OCI-M2 (cell line): Measurements from ENCODE around the gene FAM161A.
A peak's percentile ranks its signal among the peaks of the same experiment; 100 is the strongest.
"Not testable (repeated sequence)": the region's sequence is repeated elsewhere in the genome, so short reads cannot be mapped to it uniquely, and the experiment has no call there.

Source experiments
- DNase-seq: peaks from one replicate; lab custom pipeline; 2025; ENCODE audit not compliant: unreplicated experiment; lab: John Stamatoyannopoulos, UW

Gene FAM161A, protein sequence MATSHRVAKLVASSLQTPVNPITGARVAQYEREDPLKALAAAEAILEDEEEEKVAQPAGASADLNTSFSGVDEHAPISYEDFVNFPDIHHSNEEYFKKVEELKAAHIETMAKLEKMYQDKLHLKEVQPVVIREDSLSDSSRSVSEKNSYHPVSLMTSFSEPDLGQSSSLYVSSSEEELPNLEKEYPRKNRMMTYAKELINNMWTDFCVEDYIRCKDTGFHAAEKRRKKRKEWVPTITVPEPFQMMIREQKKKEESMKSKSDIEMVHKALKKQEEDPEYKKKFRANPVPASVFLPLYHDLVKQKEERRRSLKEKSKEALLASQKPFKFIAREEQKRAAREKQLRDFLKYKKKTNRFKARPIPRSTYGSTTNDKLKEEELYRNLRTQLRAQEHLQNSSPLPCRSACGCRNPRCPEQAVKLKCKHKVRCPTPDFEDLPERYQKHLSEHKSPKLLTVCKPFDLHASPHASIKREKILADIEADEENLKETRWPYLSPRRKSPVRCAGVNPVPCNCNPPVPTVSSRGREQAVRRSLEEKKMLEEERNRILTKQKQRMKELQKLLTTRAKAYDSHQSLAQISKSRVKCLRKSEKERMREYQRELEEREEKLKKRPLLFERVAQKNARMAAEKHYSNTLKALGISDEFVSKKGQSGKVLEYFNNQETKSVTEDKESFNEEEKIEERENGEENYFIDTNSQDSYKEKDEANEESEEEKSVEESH

DNA sequence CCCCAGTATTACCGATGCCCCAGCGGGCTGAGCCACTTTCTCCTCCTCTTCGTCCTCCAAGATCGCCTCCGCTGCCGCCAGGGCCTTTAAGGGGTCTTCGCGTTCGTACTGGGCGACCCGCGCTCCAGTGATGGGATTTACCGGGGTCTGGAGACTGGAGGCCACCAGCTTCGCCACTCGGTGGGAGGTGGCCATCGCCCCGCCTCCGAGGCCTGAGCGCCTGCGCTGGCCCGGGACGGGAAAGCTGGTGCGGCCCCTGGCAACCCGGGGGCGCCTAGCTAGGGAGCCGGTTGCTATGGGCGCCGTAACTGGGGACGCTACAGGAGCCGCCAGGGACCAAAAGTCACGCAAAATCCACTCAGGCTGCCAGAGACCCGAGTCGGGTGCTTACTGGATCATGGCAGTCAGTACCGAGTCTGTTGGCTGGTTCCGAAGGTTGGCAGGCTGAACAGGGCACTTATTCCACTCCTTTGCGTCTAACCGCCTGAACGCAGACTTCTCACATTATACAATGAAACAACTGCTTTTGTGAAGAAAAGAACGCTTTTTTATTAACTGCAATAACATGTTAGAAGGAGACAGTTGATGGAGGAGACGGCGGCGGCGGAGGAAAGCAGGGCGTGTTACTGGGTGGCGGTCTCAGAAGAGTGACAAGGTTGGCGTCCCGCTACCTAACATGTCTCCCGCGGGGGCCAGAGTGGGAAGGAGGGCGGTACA is at the start of gene FAM161A:
Gene FAM161A (minus strand): TSS at position 214 of the 717 bp plus-strand sequence. CDS start 19 bp downstream, at position 195.
- peak; percentile 73 for DNase-seq

GRCh38 chr2:61900281-61900680 is 46.4 kb upstream of the FAM161A start:
- no peak for DNase-seq

GRCh38 chr2:61898810-61899209 is 45.0 kb upstream of the FAM161A start:
- DNase-seq, result peak; percentile 41

DNA sequence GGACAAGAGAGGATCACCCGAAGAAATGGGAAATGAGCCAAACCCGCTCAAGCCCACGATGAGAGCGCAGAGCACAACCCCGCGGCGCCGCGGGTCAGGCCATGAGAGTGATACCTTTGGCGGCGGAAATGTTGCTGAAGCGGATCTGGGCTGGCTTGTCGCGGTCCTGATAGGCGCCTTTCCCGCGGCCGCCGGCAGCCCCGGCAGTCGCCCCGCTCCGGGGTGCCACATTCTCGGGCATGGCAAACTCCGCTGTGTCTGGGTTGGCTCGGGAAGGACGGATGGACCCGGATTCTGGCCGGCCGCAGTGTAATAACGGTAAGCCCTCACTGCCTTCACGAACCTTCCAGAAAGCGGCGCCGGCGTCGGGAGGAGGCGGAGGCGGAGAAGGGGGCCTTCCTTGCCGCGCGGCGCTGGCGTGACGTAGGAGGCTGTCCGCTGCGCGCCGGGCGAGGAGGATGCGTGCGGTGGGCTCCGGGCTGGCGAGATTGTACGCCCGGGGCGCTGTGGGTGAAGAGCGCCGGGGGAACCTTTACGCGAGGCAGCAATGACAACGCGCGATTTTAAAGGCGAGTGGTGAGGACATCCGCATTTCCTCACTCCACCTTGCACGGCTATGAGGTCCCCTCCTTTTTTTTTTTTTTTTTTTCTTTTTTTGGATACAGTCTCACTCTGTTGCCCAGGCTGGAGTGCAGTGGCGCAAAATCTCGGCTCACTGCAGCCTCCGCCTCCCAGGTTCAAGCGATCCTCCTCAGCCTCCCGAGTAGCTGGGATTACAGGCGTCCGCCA is 34.6 kb upstream of the FAM161A start, which contains the start of gene CCT4:
Gene CCT4 (minus strand): TSS at position 390 of the 789 bp plus-strand sequence. CDS start 149 bp downstream, at position 241.
- DNase-seq, result peak; percentile 45

- no peak for DNase-seq
Observed at GRCh38 chr2:61887717-61888266, 33.9 kb upstream of the FAM161A start.

- no peak for DNase-seq
Observed at GRCh38 chr2:61885896-61886603, 32.2 kb upstream of the FAM161A start.

GRCh38 chr2:61882850-61883249 is 29.0 kb upstream of the FAM161A start:
- no peak for DNase-seq

DNA sequence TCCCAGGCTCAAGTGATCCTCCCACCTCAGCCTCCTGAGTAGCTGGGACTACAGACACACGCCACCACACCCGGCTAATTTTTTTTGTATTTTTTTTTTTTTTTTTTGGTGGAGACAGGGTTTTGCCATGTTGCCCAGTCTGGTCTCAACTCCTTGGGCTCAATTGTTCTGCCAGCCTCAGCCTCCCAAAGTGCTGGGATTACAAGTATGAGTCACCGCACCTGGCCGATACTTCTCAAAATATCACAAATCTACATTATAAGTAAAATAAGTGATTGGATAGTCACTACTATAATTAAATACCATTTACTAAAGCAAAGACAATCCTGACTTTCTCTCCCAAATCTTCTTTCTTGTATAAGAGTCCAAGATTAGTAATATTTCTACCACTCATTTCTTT is 25.5 kb upstream of the FAM161A start:
- DNase-seq, result not testable (repeated sequence)

DNA sequence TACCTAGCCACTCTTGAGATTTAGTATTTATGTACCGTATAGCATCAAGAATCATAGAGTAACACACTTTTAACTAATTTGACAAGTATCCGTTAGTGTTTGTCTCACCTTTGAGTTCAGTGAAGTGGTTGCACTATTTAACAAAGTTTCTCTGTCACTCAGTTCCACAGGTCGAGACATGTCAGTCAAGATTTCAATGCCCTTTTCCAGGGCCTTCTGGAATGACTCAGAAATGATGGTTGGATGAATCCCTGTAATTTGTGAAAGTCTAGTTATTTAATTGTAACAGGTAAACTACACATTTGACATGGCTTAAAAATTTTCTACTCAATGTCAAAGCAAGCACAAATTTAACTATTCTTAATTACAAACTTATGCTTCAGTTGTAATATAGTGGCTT is 24.9 kb upstream of the FAM161A start:
- no peak for DNase-seq

DNA sequence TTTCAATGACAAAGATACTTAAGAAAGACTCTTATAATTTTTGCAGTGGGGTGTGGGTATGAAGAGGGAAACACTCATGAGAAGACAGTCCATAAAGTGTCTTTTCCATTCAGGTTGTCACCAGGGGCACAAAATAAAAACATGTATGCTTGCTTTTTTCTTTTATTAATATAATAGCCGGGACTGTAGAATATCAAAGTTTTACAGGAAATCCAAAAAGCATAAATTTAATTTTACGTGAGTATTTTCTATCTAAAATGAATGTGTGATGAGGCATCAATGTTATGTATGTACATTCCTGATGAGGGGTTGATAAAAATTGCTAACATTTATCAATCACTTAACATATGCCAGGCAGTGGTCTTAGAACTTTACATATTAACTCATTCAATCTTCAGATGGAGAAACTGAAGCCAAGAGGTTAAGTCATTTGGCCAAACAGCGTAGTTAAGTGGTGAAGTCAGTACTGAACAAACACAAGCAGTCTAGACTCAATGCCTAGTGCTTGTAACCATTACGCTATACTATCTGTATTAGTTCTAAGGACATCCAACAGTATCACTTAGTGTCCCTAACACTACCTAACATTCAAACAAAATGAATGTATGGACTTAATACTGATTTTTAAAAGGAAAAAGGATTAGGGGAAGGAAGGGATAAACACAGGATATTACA is 23.8 kb upstream of the FAM161A start:
- no peak for DNase-seq

- no peak for DNase-seq
Observed at GRCh38 chr2:61876400-61876799, 22.5 kb upstream of the FAM161A start.

GRCh38 chr2:61866482-61867089 is 12.7 kb upstream of the FAM161A start:
- DNase-seq, result not testable (repeated sequence)

GRCh38 chr2:61862085-61862484 is 8.2 kb upstream of the FAM161A start:
- no peak for DNase-seq

GRCh38 chr2:61857224-61857623 is 3.4 kb upstream of the FAM161A start:
- no peak for DNase-seq

DNA sequence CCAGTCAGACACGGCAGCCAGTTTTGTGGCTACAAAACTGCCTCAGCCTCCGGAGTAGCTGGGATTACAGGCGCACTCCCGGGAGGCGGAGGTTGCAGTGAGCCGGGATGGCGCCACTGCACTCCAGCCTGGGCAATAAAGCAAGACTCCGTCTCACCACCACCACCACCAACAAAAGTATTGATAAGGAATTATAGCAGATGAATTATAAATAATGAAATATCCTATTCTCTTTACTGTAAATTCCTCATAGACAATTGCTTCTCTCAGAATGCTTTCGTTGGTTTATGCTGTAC is 1.4 kb upstream of the FAM161A start:
- no peak for DNase-seq

DNA sequence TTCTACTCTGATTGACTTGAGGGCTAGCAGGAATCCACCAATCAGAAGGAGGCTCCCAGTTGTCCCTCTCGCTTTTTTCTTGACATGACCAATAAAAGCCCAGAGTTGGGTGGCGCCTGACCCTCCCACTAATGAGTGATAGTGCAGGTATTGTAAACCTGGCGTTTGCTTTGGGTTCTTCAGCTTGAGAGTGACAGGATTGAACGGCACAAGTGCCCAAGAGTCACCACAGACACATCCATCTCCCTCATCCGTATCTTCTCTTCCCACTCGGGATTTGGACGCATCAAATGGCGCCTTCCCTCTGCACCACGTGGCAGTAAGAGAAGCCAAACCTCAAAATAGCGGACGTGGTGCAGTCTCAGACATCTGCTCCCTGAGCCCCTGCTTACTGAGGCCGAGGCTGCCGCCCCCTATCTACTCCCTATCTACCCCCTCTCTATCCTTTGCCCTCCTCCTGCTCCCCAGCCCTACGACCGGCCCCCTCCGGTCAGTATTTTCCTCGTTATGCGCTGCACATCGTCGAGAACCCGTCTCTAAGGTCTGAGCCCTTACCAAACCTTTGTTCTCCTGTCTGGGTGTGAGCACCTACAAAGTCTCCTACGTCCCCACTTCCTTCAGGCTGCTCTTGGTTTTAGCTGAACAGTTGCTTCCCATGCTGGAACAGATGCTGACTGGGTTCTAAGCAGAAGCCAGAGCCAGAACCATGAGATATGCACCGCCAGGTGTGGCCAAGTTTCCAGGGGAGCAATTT is 881 bp upstream of the FAM161A start:
- peak; percentile 73 for DNase-seq

GRCh38 chr2:61853086-61853846 is 594 bp downstream of the FAM161A start:
- DNase-seq, result no peak

DNA sequence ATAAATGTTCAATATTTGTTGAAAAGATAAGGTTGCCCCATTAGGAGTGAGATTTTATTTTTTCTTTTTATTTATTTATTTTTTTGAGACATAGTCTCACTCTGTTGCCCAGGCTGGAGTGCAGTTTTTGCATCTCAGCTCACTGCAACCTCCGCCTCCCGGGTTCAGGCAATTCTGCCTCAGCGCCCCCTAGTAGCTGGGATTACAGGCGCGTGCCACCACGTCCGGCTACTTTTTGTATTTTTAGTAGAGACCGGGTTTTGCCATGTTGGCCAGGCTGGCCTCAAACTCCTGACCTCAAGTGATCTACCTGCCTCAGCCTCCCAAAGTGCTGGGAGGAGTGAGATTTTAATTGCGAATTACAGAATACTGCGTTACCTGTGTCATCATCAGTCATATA is 2.6 kb downstream of the FAM161A start:
- DNase-seq, result not testable (repeated sequence)
